MM.1S (cell line): ENCODE data around the gene ITGB6.

ENCODE experiments used
- DNase-seq: peaks from one replicate; pipeline ENCODE4 v3.0.0-alpha.2; 2015
- H2AFZ ChIP-seq: fragments of 300-600 bp; sonication (generic); 2 replicates; pipeline ENCODE4 v1.6.0; 2016; ENCODE audit warnings: antibody characterized with exemption, low read length
- H3F3A ChIP-seq: fragments of 300-600 bp; sonication (generic); 2 replicates; pipeline ENCODE4 v1.6.1; 2016; ENCODE audit warnings: mild to moderate bottlenecking, antibody characterized with exemption, low read length, moderate library complexity, mixed read lengths; ENCODE audit not compliant: insufficient read depth
- H3K27ac ChIP-seq: fragments of 300-600 bp; sonication (generic); 2 replicates; pipeline ENCODE4 v1.5.1; 2016; ENCODE audit warnings: mild to moderate bottlenecking, low read length
- H3K27me3 ChIP-seq: fragments of 300-600 bp; sonication (generic); replicated peaks from 2 replicates; pipeline ENCODE4 v1.6.0; 2016; ENCODE audit warnings: low read length; ENCODE audit not compliant: insufficient read depth
- H3K36me3 ChIP-seq: fragments of 300-600 bp; sonication (generic); replicated peaks from 2 replicates; pipeline ENCODE4 v1.6.1; 2016; ENCODE audit warnings: mild to moderate bottlenecking, low read length, mixed read lengths; ENCODE audit not compliant: insufficient read depth
- H3K4me1 ChIP-seq: fragments of 300-600 bp; sonication (generic); 2 replicates; pipeline ENCODE4 v1.6.1; 2016; ENCODE audit warnings: low read length, mixed read lengths
- H3K4me2 ChIP-seq: fragments of 300-600 bp; sonication (generic); 2 replicates; pipeline ENCODE4 v1.6.0; 2016; ENCODE audit warnings: low read depth, low read length
- H3K4me3 ChIP-seq: fragments of 300-600 bp; sonication (generic); 2 replicates; pipeline ENCODE4 v1.5.1; 2016; ENCODE audit warnings: low read length, mixed read lengths
- H3K79me2 ChIP-seq: fragments of 300-600 bp; sonication (generic); 2 replicates; pipeline ENCODE4 v1.6.1; 2016; ENCODE audit warnings: mixed run types, low read length, mixed read lengths
- H3K9ac ChIP-seq: fragments of 300-600 bp; sonication (generic); 2 replicates; pipeline ENCODE4 v1.6.1; 2016; ENCODE audit warnings: low read length, mixed read lengths
- H3K9me2 ChIP-seq: fragments of 300-600 bp; sonication (generic); replicated peaks from 2 replicates; pipeline ENCODE4 v1.6.1; 2016; ENCODE audit warnings: mild to moderate bottlenecking, low read length, mixed read lengths; ENCODE audit not compliant: insufficient read depth
- H3K9me3 ChIP-seq: fragments of 300-600 bp; sonication (generic); replicated peaks from 2 replicates; pipeline ENCODE4 v1.6.1; 2016; ENCODE audit warnings: mild to moderate bottlenecking, low read length, mixed read lengths; ENCODE audit not compliant: insufficient read depth
- H4K20me1 ChIP-seq: fragments of 300-600 bp; sonication (generic); 2 replicates; pipeline ENCODE4 v1.6.1; 2016; ENCODE audit warnings: mild to moderate bottlenecking, low read length, moderate library complexity, mixed read lengths; ENCODE audit not compliant: insufficient read depth
- CTCF ChIP-seq: fragments of 300-600 bp; sonication (generic); IDR thresholded peaks from 2 replicates; pipeline ENCODE4 v1.5.1; 2016; ENCODE audit warnings: antibody characterized with exemption, low read length, mixed read lengths
- EZH2 ChIP-seq: fragments of 300-600 bp; sonication (generic); optimal IDR thresholded peaks from 2 replicates; pipeline ENCODE3; 2017; ENCODE audit warnings: low read depth, mild to moderate bottlenecking, antibody characterized with exemption, low read length, mixed read lengths
- EZH2phosphoT487 ChIP-seq: fragments of 300-600 bp; sonication (generic); IDR thresholded peaks from 2 replicates; pipeline ENCODE4 v1.6.1; 2018; ENCODE audit warnings: antibody characterized with exemption, low read length

ITGB6 gene

GRCh38 chr2:160061533-160061932 lies 138.5 kb downstream of the ITGB6 start:
- Histone ChIP-seq H3K4me1 (no peaks in the 10 kb centered on the region), H3F3A (no peaks in the 10 kb centered on the region), H3K4me3 (no peak overlapping the region), H3K9ac (no peak overlapping the region), H3K27me3 (no peaks in the 10 kb centered on the region), H3K27ac (no peak overlapping the region), H2AFZ (no peak overlapping the region), H3K36me3 (no peaks in the 10 kb centered on the region), H4K20me1 (no peaks in the 10 kb centered on the region), H3K79me2 (no peaks in the 10 kb centered on the region), H3K9me3 (no peaks in the 10 kb centered on the region), H3K9me2 (no peaks in the 10 kb centered on the region), H3K4me2 (no peak overlapping the region)
- no peak for DNase-seq
- TF ChIP-seq CTCF (no peak), EZH2phosphoT487 (no peak), EZH2 (no peak)

GRCh38 chr2:160060297-160060696 lies 139.8 kb downstream of the ITGB6 start:
- H3K27me3 ChIP-seq = no peaks in the 10 kb centered on the region
- no peaks in the 10 kb centered on the region for H3F3A ChIP-seq
- no peak for DNase-seq
- H2AFZ ChIP-seq = no peak overlapping the region
- no peak overlapping the region for H3K27ac ChIP-seq
- no peaks in the 10 kb centered on the region for H3K4me1 ChIP-seq
- H3K9ac ChIP-seq = no peak overlapping the region
- H3K4me3 ChIP-seq = no peak overlapping the region
- no peaks in the 10 kb centered on the region for H3K9me2 ChIP-seq
- H3K9me3 ChIP-seq = no peaks in the 10 kb centered on the region
- H4K20me1 ChIP-seq = no peaks in the 10 kb centered on the region
- no peaks in the 10 kb centered on the region for H3K79me2 ChIP-seq
- H3K4me2 ChIP-seq = no peak overlapping the region
- H3K36me3 ChIP-seq = no peaks in the 10 kb centered on the region
- TF ChIP-seq EZH2phosphoT487 (no peak), CTCF (no peak), EZH2 (no peak)

GRCh38 chr2:160057356-160057755 lies 142.7 kb downstream of the ITGB6 start:
- no peak overlapping the region for H3K27ac ChIP-seq
- no peak overlapping the region for H3K9ac ChIP-seq
- H3K36me3 ChIP-seq = no peaks in the 10 kb centered on the region
- H3F3A ChIP-seq = no peaks in the 10 kb centered on the region
- no peak overlapping the region for H2AFZ ChIP-seq
- no peak for DNase-seq
- no peaks in the 10 kb centered on the region for H3K9me2 ChIP-seq
- TF ChIP-seq EZH2 = no peak
- TF ChIP-seq EZH2phosphoT487 = no peak
- no peak for TF ChIP-seq CTCF
- H4K20me1 ChIP-seq = no peaks in the 10 kb centered on the region
- H3K79me2 ChIP-seq = no peaks in the 10 kb centered on the region
- no peaks in the 10 kb centered on the region for H3K4me1 ChIP-seq
- H3K4me2 ChIP-seq = no peak overlapping the region
- H3K9me3 ChIP-seq = no peaks in the 10 kb centered on the region
- H3K4me3 ChIP-seq = no peak overlapping the region
- H3K27me3 ChIP-seq = no peaks in the 10 kb centered on the region

- Histone ChIP-seq H3K27ac (no peak overlapping the region), H3K4me2 (no peak overlapping the region), H4K20me1 (no peaks in the 10 kb centered on the region), H3K36me3 (no peaks in the 10 kb centered on the region), H3K9me3 (no peaks in the 10 kb centered on the region), H3K79me2 (no peaks in the 10 kb centered on the region), H3K27me3 (no peaks in the 10 kb centered on the region), H3K9ac (no peak overlapping the region), H3F3A (no peaks in the 10 kb centered on the region), H2AFZ (no peak overlapping the region), H3K4me1 (no peaks in the 10 kb centered on the region), H3K4me3 (no peak overlapping the region), H3K9me2 (no peaks in the 10 kb centered on the region)
- TF ChIP-seq CTCF (no peak), EZH2phosphoT487 (no peak), EZH2 (no peak)
- DNase-seq = no peak
Observed at GRCh38 chr2:160055726-160056108, 144.4 kb downstream of the ITGB6 start.
